Medulla oblongata (tissue), 1 donor: Measurements from ENCODE around the gene LDLRAP1.
A peak's percentile ranks its signal among the peaks of the same experiment; 100 is the strongest.

ENCODE experiments used
- DNase-seq: peaks from one replicate; pipeline ENCODE4 v3.0.0-alpha.2; 2015; ENCODE audit errors: extremely low spot score

LDLRAP1 gene

GRCh38 chr1:25562101-25562927, 18.9 kb downstream of the LDLRAP1 start:
- DNase-seq: no peak

DNA sequence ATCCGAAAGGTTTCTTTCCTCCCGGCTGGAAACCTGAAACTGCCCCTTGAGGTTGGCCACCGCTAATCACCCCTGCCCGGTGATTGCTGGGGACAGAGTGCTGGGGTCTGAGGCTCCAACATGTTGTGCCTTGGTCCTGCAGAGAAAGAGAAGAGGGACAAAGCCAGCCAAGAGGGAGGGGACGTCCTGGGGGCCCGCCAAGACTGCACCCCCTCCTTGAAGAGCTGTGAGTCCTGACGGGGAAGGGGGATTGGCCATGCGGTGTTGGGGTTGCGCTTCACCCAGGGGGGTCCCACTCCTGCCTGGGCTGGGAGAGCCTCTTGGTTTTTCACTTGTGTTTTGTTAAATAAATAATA, 19.5 kb downstream of the LDLRAP1 start:
- DNase-seq: no peak

- peak; percentile 96 for DNase-seq
These were observed 20.2 kb downstream of the LDLRAP1 start for GRCh38 chr1:25563330-25564215.

DNA sequence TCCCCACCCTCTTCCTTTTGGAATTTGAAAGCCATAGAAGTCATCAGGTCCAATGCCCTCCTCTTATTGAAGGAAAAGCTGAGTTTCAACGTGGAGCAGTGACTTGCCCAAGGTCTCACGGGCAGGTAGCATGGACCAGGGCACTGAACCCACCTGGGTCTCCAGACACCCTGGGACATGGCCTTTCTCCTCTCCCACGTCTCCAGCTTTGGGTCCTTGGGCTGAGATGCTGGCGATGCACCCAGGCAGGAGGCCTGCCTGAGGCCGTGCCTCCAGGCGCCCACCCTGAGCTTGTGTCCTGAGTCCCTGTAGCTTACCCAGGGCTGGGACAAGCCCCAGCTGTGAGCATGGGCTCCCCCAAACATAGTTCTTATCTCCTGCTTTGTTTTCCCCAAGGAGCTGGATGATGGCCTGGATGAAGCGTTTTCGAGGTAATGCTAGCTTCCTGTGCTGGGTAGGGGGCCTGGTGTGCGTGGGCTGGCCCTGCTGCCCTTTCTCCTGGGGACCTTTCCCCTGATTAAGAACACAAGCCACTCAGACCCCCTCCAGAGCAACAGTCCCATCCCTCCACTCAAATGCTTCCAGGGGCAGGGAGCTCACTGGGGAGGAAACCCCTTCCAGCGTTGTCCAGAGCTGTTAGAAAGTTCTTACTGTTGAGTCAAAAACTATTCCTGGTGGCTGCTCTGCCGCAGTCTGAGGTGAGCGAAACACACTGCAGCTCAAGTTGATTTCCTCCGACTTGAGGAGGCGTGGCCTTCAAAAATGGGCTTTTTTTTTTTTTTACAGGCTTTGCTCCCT, 21.6 kb downstream of the LDLRAP1 start:
- DNase-seq: no peak

GRCh38 chr1:25565626-25566025, 22.2 kb downstream of the LDLRAP1 start:
- no peak for DNase-seq

GRCh38 chr1:25566176-25566729, 22.8 kb downstream of the LDLRAP1 start:
- no peak for DNase-seq

- DNase-seq: peak; percentile 72
These were observed 23.4 kb downstream of the LDLRAP1 start for GRCh38 chr1:25566730-25567341.

GRCh38 chr1:25567710-25568089, 24.3 kb downstream of the LDLRAP1 start:
- no peak for DNase-seq

DNA sequence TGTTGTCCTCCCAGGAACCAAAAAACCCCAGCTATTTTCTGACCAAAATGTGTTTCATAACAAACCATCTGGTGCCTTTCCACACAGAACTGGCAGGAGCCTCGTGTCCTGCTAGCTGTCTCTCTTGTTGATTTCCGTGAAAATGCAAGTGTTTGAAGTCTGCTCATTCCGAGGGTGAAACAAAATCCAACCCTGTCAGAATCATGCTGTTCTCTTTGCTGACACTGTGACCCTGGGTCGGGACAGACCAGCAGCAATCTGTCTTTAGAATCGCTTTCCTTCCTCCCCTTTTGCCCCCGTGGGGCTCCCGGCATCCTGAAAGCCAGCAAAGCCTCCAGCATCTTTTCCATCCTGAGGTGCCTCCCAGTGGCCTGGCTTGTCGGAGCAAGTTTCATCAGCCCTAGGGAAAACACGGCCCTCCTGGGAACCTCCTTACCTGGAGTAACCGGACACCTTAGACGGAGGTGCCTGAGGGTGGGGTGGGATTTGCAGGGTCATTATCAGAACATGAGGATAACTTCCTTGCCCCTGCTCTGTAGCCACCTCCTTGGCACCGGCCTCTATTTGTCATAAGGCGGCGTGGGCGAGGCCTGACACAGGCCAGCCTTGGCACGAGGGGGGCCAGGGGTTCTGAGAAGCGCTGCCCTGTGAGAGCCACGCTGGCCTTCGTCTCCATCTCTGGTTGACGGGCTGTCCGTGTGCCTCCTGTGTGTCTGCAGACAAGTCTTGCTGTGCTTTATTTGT, 24.9 kb downstream of the LDLRAP1 start:
- peak; percentile 46 for DNase-seq

- no peak for DNase-seq
These were observed 25.6 kb downstream of the LDLRAP1 start for GRCh38 chr1:25568834-25569596.

DNA sequence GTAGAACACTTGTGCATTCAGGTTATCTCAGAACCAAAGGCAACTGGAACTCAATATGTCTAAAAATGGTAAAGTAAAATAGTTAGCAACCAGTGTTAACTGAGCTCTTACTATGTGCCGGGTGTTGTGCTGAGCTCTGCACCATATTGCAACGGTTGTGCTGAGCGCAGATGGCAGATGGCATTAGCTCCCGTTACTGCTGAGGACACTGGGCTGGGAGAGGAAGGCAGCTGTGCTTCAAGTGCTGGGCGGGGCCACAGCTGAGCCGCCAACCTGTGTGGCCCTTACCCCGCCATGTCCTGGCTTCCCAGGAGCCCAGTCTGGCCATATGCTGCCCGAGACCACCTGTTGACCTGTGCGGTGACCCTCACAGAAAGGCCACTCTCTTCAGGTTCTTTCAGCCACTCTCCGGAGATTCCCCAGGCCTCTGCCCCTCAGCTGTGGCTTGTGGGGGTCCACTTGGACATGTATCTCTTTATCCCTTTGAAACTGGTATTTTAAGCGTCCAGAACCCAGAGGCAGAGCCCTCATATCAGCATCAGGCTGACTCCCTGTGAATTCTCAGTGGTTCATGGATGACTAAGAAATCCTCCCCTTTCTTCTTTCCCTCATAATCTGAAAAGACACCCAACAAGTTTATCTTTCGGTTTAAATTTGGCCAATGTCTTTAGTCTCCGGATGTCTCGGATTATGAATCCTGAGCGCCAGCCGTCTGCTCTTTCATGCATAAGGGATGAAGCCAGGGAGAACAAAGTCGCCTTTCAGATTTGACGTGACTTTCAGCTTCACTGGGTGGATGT, 26.4 kb downstream of the LDLRAP1 start:
- DNase-seq: no peak

GRCh38 chr1:25570798-25571521, 27.6 kb downstream of the LDLRAP1 start:
- no peak for DNase-seq

GRCh38 chr1:25571522-25571970, 28.1 kb downstream of the LDLRAP1 start:
- DNase-seq: no peak

- no peak for DNase-seq
These were observed 28.7 kb downstream of the LDLRAP1 start for GRCh38 chr1:25572107-25572506.

DNA sequence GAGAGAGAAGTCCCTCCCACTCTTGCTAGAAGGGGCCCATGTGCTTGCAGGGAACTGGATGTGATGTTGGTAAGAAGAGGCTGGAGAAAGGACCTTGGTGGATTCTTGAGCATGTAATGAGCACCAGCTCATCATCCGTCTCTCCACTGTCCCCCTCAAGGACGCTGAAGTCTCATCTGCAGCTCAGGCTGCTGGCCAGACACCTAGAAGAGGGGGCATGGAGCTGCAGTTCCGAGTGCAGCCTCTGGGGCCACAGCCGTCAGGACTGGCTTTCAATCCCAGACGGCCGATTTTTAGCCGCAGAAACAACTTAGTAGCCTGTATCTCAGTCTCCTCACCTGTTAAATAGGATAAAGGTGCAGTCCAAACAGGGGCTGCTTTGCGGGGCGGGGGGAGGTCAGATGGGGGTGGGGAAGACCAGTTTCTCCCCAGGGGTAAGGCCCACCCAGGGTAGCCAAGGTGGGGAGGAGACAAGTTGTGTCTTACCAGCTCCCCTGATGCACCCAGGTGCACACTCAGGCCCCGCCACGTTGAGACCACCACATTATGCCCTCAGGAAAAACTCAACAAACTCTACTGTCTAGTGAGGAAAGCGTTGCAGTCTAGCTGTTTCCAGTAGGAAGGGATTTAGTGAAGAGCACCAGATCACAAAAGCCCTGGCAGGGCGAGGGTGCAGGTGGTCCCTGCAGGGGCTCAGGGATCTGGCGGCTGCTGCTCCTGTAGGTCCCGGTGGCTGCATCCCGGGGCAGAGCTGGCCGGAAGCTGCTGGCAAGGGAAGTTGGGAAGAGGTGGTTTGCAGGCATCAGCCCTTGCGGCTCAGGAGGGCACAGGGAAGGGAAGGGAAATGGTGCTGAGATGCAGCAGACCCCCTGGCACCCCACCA, 29.5 kb downstream of the LDLRAP1 start:
- DNase-seq: no peak

- no peak for DNase-seq
These were observed 30.2 kb downstream of the LDLRAP1 start for GRCh38 chr1:25573591-25573930.

DNA sequence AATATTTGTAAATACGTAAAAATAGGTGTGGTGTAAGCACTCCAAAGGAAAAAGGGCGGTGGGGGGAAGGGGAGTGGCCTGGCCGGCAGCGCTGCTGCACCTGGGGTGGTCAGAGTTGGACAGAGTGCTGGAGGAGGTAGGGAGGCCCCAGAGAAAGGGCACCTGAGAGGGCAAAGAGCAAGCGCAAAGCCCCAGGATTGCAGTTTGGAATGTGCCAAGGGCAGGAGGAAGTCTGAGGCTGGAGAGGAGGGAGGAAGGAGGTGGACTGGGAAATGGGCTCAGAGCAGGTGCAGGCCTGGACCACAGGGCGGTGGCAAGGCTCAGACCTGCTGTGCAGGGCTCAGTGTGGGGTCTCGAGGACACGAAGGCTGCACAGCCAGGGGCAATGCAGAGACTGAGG, 30.6 kb downstream of the LDLRAP1 start:
- DNase-seq: no peak
